Ishikawa (cell line): ENCODE measurements around the gene GNG7.

ENCODE experiments used
- CEBPB ChIP-seq: IDR thresholded peaks from 2 replicates; pipeline ENCODE4 v1.6.1; 2012
- CREB1 ChIP-seq: IDR thresholded peaks from 2 replicates; pipeline ENCODE4 v1.6.1; 2012; ENCODE audit warnings: low read depth
- EGR1 ChIP-seq: IDR thresholded peaks from 2 replicates; pipeline ENCODE4 v1.6.1; 2012
- EP300 ChIP-seq: IDR thresholded peaks from 2 replicates; pipeline ENCODE4 v1.6.1; 2012; ENCODE audit warnings: borderline replicate concordance
- FOXM1 ChIP-seq: IDR thresholded peaks from 2 replicates; pipeline ENCODE4 v1.6.1; 2012; ENCODE audit warnings: low read depth, borderline replicate concordance
- NFIC ChIP-seq: IDR thresholded peaks from 2 replicates; pipeline ENCODE4 v1.6.1; 2012
- RAD21 ChIP-seq: IDR thresholded peaks from 2 replicates; pipeline ENCODE4 v1.6.1; 2012; ENCODE audit warnings: low read depth
- TAF1 ChIP-seq: IDR thresholded peaks from 2 replicates; pipeline ENCODE4 v1.6.1; 2012; ENCODE audit warnings: low read depth, mild to moderate bottlenecking
- TCF12 ChIP-seq: IDR thresholded peaks from 2 replicates; pipeline ENCODE4 v1.6.1; 2012; ENCODE audit warnings: low read depth
- TEAD4 ChIP-seq: IDR thresholded peaks from 2 replicates; pipeline ENCODE4 v1.6.1; 2012
- YY1 ChIP-seq: IDR thresholded peaks from 2 replicates; pipeline ENCODE4 v1.6.1; 2012; ENCODE audit warnings: low read depth
- ZBTB7A ChIP-seq: IDR thresholded peaks from 2 replicates; pipeline ENCODE4 v1.6.1; 2012; ENCODE audit warnings: low read depth
- TF ChIP-seq, protein P1 (sequence below): IDR thresholded peaks from 2 replicates; pipeline ENCODE4 v1.6.1; 2012; ENCODE audit warnings: low read depth, mild to moderate bottlenecking
- TF ChIP-seq, protein P2 (sequence below): IDR thresholded peaks from 2 replicates; pipeline ENCODE4 v1.6.1; 2012
- TF ChIP-seq, protein P3 (sequence below): IDR thresholded peaks from 2 replicates; pipeline ENCODE4 v1.6.1; 2012

The GNG7 gene

DNA sequence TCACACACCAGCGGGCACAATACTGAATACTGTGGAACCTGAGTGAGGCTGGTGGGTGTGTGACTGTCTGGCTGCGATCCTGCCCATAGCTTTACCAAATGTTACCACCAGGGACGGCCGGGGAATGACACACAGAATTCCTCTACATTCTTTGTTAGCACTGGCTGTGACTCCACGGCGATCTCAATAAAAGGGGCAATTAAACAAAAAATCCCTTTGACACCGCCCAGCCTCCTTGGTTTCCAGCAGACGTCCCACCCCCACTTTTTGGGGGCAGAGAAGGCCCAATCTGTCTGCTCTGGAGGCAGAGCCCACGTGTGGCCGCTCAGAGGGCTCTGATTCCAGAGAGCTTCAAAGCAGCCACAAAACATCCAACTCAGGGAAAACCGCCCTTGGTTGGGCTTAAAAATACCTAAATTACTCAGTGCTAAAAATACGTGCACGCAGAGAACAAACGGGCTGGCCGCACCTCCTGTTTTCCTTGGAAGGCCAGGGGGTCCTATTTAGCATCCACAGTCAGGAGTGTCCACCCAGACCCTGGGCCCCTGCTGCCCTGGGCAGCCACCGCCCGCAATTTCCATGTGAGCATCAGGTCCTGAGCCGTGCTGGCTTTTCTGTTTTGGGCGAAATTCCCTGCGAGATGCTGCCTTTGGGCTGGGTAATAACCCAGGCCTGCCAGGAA, 178.7 kb downstream of the GNG7 start:
- TF ChIP-seq CEBPB: no peak
- TF ChIP-seq EP300: no peak
- TF ChIP-seq RAD21: no peak
- no peak for TF ChIP-seq TAF1
- no peak for TF ChIP-seq EGR1

DNA sequence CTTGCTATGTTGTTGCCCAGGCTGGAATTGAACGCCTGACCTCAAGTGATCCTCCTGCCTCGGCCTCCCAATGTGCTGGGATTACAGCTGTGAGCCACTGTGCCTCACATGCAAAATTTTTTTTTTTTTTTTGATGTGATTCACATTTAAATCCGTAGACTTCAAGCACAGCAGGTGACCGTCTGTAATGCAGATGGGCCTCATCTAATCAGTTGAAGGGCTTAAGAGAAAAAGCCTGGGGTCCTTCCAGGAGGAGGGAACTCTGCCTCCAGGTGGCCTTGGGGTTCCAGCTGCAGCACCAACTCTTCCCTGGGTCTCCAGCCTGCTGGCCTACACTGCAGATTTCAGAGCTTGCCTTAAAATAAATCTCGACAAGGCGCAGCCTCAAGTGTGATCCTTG, 183.0 kb downstream of the GNG7 start:
- no peak for TF ChIP-seq TAF1
- TF ChIP-seq, protein P1, sequence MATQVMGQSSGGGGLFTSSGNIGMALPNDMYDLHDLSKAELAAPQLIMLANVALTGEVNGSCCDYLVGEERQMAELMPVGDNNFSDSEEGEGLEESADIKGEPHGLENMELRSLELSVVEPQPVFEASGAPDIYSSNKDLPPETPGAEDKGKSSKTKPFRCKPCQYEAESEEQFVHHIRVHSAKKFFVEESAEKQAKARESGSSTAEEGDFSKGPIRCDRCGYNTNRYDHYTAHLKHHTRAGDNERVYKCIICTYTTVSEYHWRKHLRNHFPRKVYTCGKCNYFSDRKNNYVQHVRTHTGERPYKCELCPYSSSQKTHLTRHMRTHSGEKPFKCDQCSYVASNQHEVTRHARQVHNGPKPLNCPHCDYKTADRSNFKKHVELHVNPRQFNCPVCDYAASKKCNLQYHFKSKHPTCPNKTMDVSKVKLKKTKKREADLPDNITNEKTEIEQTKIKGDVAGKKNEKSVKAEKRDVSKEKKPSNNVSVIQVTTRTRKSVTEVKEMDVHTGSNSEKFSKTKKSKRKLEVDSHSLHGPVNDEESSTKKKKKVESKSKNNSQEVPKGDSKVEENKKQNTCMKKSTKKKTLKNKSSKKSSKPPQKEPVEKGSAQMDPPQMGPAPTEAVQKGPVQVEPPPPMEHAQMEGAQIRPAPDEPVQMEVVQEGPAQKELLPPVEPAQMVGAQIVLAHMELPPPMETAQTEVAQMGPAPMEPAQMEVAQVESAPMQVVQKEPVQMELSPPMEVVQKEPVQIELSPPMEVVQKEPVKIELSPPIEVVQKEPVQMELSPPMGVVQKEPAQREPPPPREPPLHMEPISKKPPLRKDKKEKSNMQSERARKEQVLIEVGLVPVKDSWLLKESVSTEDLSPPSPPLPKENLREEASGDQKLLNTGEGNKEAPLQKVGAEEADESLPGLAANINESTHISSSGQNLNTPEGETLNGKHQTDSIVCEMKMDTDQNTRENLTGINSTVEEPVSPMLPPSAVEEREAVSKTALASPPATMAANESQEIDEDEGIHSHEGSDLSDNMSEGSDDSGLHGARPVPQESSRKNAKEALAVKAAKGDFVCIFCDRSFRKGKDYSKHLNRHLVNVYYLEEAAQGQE: no peak
- TF ChIP-seq ZBTB7A: no peak
- TF ChIP-seq, protein P2, sequence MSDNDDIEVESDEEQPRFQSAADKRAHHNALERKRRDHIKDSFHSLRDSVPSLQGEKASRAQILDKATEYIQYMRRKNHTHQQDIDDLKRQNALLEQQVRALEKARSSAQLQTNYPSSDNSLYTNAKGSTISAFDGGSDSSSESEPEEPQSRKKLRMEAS: no peak
- TF ChIP-seq YY1: no peak
- no peak for TF ChIP-seq CREB1
- TF ChIP-seq NFIC: no peak
- TF ChIP-seq, protein P3, sequence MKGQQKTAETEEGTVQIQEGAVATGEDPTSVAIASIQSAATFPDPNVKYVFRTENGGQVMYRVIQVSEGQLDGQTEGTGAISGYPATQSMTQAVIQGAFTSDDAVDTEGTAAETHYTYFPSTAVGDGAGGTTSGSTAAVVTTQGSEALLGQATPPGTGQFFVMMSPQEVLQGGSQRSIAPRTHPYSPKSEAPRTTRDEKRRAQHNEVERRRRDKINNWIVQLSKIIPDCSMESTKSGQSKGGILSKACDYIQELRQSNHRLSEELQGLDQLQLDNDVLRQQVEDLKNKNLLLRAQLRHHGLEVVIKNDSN: no peak
- TF ChIP-seq RAD21: no peak
- no peak for TF ChIP-seq EGR1
- no peak for TF ChIP-seq FOXM1
- no peak for TF ChIP-seq TEAD4

DNA sequence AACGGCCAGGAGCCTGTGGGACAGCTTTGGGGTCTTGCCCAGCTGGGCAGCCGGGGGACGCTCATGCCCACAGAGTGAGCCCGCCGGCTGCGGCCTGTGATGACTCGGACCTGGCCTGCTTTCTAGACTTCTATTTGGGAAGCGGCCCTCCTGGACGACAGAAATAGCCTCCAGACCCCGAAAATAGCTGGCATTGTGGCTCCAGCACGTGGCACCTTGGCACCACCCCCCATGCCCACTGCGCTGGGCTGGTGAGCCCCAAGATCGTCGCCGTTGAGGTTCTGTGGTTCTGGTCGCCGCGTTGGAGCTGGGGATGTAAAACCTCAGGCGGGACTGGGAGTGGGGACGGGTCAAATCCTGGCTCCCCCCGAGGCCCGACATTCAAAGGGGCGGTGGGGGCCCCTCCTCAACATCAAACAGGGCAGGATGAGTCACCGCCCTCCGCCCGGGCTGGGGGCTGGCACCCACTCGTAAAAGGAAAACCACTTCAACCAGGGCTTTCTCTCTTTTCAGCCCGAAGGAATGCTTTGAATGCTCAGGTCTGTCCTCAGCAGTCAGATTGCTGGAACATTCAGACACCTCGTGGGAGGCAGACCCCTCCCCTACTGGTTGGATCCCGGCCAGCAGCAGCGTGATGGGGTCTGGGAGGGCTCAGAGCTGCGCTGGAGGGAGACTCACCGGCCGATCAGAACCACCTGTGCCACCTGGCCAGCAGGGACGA, 184.5 kb downstream of the GNG7 start:
- TF ChIP-seq EGR1 (no peak), FOXM1 (no peak), CEBPB (no peak), EP300 (no peak), TAF1 (no peak)
- TF ChIP-seq, protein P2: no peak

DNA sequence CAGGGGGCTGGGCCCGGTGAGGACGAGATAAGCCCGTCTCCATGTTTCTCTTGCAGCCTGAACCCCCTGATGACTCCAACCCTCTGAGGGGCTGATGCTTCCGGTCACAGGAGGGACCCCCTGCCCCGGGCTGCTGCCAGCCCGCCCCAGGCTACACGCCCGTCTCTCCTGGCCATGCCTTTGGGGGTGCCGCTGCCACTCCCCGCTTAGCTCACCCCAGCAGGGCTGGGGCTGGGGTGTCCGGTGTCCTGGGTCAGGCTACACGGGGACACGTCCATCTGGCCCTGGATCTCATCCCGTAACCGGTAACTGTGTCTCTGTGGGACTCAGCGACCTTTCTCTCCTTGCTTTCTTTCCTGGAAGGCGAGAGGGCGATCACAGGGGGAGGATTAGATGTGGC, 185.8 kb downstream of the GNG7 start:
- no peak for TF ChIP-seq RAD21
- no peak for TF ChIP-seq EP300
- no peak for TF ChIP-seq TEAD4
- TF ChIP-seq ZBTB7A: no peak
- TF ChIP-seq, protein P3: no peak
- TF ChIP-seq, protein P1: no peak
- TF ChIP-seq NFIC: no peak
- TF ChIP-seq, protein P2: no peak
- TF ChIP-seq YY1: no peak
- TF ChIP-seq TAF1: no peak
- no peak for TF ChIP-seq TCF12
- no peak for TF ChIP-seq FOXM1

DNA sequence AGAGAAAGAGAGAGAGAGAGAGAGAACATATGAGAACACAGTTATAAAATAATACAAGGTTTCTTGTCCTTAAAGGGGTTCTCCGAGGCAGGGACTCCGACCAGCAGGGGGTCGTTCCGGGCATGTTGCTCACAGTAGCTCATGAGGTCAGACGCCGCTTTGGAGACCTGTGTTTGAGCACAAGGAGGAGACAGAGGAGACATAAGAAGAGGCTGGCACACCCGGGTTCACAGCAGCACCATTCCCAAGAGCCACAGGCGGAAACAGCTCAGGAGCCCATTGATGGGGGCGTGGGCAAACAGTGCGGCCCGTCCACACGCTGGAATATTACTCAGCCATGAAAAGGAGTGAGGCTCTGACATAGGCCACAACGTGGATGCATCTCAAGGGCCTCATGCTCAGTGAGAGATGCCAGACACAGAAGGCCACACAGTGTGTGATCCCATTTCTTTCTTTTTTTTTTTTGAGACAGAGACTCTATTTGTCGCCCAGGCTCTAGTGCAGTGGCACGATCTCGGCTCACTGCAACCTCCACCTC, 187.4 kb downstream of the GNG7 start:
- TF ChIP-seq RAD21 (no peak), CEBPB (no peak), YY1 (no peak), FOXM1 (no peak), CREB1 (no peak), TEAD4 (no peak), EGR1 (no peak), TAF1 (no peak), ZBTB7A (no peak), NFIC (no peak)
- TF ChIP-seq, protein P2: no peak
- TF ChIP-seq, protein P1: no peak
- TF ChIP-seq, protein P3: no peak
